CD4-positive, alpha-beta T cell treated with Interferon gamma for 1 hour (primary cell): ENCODE data around the gene TPX2.
A peak's percentile ranks its signal among the peaks of the same experiment; 100 is the strongest.

Experiments
- DNase-seq: peaks from one replicate; pipeline ENCODE4 v3.0.0-alpha.2; 2020

Gene TPX2, protein sequence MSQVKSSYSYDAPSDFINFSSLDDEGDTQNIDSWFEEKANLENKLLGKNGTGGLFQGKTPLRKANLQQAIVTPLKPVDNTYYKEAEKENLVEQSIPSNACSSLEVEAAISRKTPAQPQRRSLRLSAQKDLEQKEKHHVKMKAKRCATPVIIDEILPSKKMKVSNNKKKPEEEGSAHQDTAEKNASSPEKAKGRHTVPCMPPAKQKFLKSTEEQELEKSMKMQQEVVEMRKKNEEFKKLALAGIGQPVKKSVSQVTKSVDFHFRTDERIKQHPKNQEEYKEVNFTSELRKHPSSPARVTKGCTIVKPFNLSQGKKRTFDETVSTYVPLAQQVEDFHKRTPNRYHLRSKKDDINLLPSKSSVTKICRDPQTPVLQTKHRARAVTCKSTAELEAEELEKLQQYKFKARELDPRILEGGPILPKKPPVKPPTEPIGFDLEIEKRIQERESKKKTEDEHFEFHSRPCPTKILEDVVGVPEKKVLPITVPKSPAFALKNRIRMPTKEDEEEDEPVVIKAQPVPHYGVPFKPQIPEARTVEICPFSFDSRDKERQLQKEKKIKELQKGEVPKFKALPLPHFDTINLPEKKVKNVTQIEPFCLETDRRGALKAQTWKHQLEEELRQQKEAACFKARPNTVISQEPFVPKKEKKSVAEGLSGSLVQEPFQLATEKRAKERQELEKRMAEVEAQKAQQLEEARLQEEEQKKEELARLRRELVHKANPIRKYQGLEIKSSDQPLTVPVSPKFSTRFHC

DNA sequence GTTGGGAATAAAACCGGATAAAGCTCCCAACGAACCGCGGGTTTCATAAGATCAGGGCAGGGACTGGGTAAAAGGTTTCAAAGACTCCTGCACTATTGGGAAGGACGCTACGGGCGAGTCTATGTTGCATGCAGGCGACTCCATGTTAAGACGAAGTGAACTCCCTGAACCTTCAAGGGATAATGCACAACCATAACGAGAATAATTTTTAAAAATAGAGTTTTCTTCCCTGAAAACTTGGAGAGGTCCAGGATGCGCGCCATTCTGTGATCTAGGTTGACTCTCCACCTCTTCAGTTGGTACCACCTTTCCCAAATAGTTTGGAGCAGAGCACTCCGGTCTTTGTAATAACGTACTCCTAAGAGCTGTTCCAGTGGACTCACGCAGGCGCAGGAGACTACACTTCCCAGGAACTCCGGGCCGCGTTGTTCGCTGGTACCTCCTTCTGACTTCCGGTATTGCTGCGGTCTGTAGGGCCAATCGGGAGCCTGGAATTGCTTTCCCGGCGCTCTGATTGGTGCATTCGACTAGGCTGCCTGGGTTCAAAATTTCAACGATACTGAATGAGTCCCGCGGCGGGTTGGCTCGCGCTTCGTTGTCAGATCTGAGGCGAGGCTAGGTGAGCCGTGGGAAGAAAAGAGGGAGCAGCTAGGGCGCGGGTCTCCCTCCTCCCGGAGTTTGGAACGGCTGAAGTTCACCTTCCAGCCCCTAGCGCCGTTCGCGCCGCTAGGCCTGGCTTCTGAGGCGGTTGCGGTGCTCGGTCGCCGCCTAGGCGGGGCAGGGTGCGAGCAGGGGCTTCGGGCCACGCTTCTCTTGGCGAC lies at the start of gene TPX2:
TPX2 (plus strand) TSS at position 562 of the 821 bp plus-strand sequence. CDS start 18,187 bp downstream, outside the sequence.
- peak; percentile 86 for DNase-seq

DNA sequence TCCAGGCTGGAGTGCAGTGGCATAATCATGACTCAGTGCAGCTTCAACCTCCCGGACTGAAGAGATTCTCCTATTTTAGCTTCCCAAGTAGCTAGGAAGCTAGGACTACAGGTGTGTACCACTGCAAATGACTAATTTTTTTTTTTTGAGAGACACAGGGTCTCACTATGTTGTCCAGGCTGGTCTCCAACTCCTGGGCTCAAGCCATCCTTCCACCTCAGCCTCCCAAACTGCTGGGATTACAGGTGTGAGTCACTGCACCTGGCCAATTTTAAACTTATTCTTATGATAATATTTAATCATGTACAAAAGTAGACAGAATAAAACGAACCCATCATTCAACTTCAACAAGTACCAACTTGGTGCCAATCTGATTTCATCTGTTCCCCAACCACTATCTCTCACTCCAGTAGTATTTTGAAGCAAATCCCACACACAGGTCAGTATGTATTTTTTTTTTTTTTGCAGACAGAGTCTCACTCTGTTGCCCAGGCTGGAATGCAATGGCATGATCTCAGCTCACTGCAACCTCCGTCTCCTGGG lies 48.9 kb upstream of the TPX2 start:
- DNase-seq, result no peak

DNA sequence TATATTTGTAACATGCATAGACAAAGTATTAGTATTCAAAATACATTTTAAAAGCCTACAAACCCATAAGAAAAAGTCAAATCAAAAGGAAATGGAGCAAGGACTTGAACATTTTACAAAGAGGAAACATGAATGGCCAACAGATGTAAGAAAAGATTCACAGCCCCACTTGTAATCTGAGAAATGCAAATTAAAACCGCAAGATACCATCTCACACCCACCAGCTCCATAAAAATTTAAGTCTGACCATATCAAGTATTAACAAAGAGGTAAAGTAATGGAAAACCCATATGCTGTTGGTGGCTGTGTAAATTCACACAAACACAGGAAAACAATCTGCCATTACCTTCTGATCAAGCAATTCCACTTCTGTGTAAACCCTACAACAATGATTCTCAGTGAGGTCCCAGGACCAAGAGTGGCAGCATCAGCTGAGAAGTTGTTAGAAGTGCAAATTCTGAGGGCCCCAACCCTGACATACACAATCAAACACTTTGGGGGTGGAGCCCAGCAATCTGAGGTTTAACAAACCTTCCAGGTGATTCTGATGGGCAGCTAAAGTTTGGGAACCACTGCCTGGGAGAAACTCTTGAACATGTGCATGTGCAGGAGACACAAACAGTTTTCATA lies 47.3 kb upstream of the TPX2 start:
- DNase-seq, result no peak

DNA sequence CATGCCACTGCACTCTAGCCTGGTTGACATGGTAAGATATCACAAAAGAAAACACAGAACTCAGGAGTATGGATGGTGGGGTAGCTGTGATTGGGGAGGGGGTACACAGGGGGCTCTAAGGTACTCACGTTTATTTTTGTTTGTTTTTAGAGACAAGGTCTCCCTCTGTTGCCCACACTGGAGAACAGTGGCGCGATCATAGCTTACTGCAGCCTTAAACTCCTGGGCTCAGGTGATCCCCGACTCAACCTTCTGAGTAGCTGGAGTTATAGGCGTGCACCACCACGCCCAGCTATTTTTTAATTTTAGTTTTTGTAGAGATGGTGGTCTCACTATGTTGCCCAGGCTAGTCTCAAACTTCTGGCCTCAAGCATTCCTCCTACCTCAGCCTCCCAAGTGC lies 45.7 kb upstream of the TPX2 start:
- no peak for DNase-seq

GRCh38 chr20:31693987-31694661 lies 45.0 kb upstream of the TPX2 start:
- DNase-seq, result no peak

GRCh38 chr20:31694842-31695593 lies 44.1 kb upstream of the TPX2 start:
- DNase-seq, result no peak

- DNase-seq, result no peak
Measured at GRCh38 chr20:31695849-31696804, 43.0 kb upstream of the TPX2 start.

DNA sequence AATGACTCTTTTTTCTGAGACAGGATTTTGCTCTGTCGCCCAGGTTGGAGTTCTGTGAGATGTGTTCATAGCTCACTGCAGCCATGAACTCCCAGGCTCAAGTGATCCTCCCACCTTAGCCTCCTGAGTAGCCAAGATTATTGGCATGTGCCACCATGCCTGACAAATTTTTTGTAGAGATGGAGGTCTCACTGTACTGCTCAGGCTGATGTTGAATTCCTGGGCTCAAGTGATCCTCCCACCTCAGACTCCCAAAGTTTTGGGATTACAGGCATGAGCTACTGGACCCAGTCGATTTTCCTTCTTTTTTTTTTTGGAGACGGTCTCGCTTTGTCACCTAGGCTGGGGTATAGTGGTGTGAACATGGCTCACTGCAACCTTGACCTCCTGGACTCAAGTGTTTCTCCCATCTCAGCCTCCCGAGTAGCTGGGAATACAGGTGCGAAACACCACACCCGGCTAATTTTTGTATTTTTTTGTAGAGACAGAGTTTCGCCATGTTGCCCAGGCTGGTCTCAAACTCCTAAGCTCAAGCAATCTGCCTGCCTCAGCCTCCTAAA lies 40.8 kb upstream of the TPX2 start:
- no peak for DNase-seq

- DNase-seq, result no peak
Measured at GRCh38 chr20:31698803-31699718, 40.0 kb upstream of the TPX2 start.

DNA sequence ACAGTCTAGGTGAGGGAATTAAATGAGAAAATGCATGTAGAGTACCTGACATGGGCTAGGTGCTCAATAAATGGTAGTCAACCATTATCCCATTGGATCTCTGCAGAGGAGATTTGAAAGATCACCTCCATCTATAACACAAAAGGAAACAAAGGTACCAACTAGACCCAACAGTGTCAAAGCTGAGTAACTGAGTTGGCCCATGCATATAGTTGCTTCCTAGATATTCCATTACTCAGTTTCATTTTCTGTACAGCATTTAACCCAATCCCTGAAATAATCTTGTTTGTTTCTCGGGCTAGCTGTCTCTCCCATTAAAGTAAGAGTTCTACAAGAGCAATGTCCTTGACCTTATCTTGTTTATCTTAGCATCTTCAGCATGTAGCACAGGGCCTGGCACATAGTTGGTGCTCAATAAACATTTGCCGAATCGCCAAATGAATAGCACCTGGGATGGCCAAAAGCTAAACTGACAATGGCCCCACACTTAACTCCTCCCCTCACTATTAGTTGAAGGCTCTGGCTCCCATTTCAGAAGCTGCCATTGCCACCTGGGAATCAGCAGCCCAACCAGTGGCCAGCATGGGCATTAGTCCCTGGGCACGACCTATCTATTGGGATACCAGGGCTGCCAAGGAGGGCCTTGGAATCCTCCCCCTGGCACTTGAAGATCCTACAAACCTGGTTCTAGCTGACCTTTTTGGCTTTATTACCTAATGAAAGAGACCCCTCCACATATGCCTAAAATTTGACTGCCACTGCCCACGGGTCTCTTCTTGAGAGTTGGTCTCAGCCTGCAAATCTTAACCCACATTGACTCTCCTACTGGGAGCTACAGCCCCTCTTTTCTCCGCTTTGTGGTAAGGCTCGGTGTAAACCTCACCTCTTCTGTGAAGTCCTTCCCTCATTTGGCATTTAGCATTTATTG lies 39.0 kb upstream of the TPX2 start:
- DNase-seq, result no peak

- DNase-seq, result no peak
Measured at GRCh38 chr20:31700747-31701146, 38.3 kb upstream of the TPX2 start.

DNA sequence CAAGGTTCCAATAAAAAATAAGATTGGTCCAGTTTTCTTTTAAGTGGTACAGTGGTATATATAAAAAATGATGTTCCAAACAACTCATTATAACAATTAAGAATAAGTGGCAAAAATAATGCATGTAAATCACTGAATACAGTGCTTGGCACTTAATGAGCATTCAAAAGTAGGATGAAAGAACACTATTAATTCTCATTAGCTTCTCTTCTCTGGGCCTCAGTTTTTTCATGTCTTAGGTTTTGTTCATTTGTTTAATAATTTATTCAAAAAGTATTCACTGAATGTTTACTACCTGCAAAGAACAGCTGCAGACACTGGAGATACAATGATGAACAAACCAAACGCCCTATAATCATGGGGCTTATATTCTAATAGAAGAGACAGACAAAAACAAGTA lies 37.5 kb upstream of the TPX2 start:
- DNase-seq, result no peak

- DNase-seq, result no peak
Measured at GRCh38 chr20:31704225-31705119, 34.6 kb upstream of the TPX2 start.

GRCh38 chr20:31705191-31705590 lies 33.9 kb upstream of the TPX2 start:
- DNase-seq, result no peak

GRCh38 chr20:31705598-31706597 lies 33.2 kb upstream of the TPX2 start:
- DNase-seq, result no peak
